ENCODE data around the gene LIMS4. TPM values are rescaled to one million over a fixed set of nuclear protein-coding genes. Genes with fewer than 3 reads are reported as not detected.

Gene LIMS4
- total RNA-seq, 1 donor from 2014 or later = 0.74 TPM

Other genes with a start within 250 kb of the LIMS4 start
- 28.6 and 48.2 TPM in 2 replicates for gene RGPD6, start 104.4 kb upstream of the LIMS4 start, total RNA-seq
- 25.4 and 26.8 TPM in 2 replicates for gene BUB1, start 205.2 kb upstream of the LIMS4 start, total RNA-seq